ENCODE data around the gene MSH5.

Gene MSH5

DNA sequence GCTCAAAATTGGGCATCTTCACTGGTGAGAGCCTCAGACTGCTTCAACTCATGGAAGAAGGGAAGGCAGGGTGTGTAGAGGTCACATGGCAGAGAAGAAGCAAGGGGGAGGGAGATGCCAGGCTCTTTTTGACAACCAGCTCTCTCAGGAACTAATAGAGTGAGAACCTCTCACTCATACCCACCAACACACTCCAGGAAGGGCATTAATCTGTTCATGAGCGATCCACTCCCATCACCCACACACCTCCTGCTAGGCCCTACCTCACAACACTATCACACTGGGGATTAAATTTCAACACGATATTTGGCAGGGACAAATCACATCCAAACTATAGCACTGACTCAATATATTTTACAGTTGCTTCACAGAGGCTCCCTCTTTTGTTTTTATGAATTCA lies 2.0 kb downstream of the MSH5 start:
- DNase-seq (ENCODE audit: insufficient read length, low spot score): no peak
- FAIRE-seq: no peak
- no peak for TF ChIP-seq POLR2A (IDR thresholded peaks at IDR 0.05; ENCODE audit: low read depth, low read length)

- FAIRE-seq (no peak), DNase-seq (ENCODE audit: insufficient read length, low spot score) (no peak)
- TF ChIP-seq POLR2A (IDR thresholded peaks at IDR 0.05; ENCODE audit: low read depth, low read length): no peak
Observed at GRCh38 chr6:31742894-31743293, 3.1 kb downstream of the MSH5 start.

DNA sequence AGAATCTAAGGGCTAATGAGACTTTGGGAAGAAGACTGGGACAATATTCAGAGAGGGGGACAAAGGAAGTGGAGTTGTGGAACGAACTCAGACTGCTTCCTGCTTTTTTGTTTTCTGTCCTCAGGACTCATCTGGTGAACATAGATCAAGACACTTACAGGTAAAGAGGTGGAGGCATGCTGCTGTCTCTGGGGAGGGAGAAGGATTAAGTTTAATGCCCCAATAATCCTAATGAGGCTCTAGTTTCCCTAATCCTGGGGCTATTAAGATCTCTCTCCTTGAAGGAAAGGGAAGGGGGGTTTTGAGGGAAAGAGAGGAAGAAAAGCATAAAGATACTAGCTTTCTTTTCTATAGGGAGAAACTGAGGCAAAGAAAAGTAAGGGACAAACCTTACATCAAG lies 4.6 kb downstream of the MSH5 start:
- no peak for FAIRE-seq
- DNase-seq (ENCODE audit: insufficient read length, low spot score): no peak
- no peak for TF ChIP-seq POLR2A (IDR thresholded peaks at IDR 0.05; ENCODE audit: low read depth, low read length)

- no peak for DNase-seq (ENCODE audit: insufficient read length, low spot score)
- TF ChIP-seq POLR2A (IDR thresholded peaks at IDR 0.05; ENCODE audit: low read depth, low read length): no peak
- FAIRE-seq: no peak
Observed at GRCh38 chr6:31749301-31750036, 9.7 kb downstream of the MSH5 start.

- no peak for FAIRE-seq
- DNase-seq (ENCODE audit: insufficient read length, low spot score): no peak
- TF ChIP-seq POLR2A (IDR thresholded peaks at IDR 0.05; ENCODE audit: low read depth, low read length): no peak
Observed at GRCh38 chr6:31750411-31751022, 10.7 kb downstream of the MSH5 start.

DNA sequence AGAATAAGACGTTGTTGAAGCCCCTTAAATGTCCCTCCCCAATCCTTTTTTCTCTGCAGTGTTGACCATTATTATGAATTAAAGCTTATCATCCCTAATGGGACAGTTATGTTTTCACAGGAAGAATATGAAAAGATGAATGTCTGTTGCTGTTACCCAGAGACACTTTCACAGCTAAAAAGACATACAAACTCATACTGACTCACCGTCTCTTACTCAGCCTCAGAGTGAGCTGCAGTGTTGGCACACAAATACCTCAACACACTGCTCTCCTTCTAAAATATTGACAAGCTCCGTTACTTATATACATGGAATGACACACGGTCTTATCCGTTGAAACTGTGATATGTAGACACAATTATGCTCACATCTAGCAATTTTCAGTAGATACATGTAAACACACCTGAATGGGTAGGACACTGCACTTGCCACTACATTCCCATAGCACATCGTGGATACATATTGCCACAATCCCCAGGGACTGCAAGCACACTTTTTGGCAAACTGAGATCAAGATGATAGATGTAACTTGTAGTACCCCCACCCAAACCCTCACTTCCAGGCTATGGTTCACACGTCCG lies 13.0 kb downstream of the MSH5 start:
- TF ChIP-seq POLR2A (IDR thresholded peaks at IDR 0.05; ENCODE audit: low read depth, low read length): no peak
- peak; percentile 58 for FAIRE-seq
- DNase-seq (ENCODE audit: insufficient read length, low spot score): peak; percentile 61

- FAIRE-seq (no peak), DNase-seq (ENCODE audit: insufficient read length, low spot score) (no peak)
- no peak for TF ChIP-seq POLR2A (IDR thresholded peaks at IDR 0.05; ENCODE audit: low read depth, low read length)
Observed at GRCh38 chr6:31758281-31758680, 18.5 kb downstream of the MSH5 start.

DNA sequence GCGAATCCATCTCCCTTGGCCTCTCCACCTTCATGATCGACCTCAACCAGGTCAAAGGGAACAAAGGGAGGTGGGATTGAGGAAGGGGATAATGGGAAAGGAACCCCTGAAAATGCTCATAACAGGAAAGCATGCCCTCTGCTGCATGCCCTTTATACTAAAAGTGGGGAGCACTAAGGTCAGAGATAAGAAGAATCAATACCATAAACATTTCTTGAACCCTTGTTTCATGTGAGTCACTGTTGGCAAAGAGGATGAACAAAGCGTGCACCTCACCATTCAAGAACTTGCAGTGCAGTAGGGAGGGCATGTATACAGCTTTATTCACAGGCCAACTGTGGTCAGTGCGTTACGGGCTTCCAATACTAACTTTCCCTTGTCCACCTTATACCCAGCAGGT lies 21.0 kb downstream of the MSH5 start:
- no peak for DNase-seq (ENCODE audit: insufficient read length, low spot score)
- no peak for TF ChIP-seq POLR2A (IDR thresholded peaks at IDR 0.05; ENCODE audit: low read depth, low read length)
- no peak for FAIRE-seq

DNA sequence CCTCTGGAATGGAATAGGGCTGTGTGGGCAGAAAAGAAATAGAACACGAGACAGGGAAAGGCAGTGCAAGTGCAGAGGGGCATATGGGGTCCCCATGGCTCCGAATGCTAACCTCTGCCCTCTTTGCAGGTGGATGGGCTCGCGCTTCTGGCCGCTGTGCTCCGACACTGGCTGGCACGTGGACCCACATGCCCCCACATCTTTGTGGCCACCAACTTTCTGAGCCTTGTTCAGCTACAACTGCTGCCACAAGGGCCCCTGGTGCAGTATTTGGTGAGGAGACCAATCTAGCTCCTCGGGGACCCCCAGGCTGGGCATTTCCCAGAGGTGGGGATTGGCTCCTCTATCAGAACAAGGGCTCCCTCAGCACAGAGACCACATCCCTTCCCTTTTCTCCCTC lies 21.5 kb downstream of the MSH5 start:
- no peak for TF ChIP-seq POLR2A (IDR thresholded peaks at IDR 0.05; ENCODE audit: low read depth, low read length)
- no peak for DNase-seq (ENCODE audit: insufficient read length, low spot score)
- no peak for FAIRE-seq

- FAIRE-seq: no peak
- no peak for DNase-seq (ENCODE audit: insufficient read length, low spot score)
- no peak for TF ChIP-seq POLR2A (IDR thresholded peaks at IDR 0.05; ENCODE audit: low read depth, low read length)
Observed at GRCh38 chr6:31762356-31762755, 22.6 kb downstream of the MSH5 start, which contains the start of gene SAPCD1. SAPCD1 (plus strand) TSS chr6:31762656; CDS start chr6:31763055, 399 bp downstream.

DNA sequence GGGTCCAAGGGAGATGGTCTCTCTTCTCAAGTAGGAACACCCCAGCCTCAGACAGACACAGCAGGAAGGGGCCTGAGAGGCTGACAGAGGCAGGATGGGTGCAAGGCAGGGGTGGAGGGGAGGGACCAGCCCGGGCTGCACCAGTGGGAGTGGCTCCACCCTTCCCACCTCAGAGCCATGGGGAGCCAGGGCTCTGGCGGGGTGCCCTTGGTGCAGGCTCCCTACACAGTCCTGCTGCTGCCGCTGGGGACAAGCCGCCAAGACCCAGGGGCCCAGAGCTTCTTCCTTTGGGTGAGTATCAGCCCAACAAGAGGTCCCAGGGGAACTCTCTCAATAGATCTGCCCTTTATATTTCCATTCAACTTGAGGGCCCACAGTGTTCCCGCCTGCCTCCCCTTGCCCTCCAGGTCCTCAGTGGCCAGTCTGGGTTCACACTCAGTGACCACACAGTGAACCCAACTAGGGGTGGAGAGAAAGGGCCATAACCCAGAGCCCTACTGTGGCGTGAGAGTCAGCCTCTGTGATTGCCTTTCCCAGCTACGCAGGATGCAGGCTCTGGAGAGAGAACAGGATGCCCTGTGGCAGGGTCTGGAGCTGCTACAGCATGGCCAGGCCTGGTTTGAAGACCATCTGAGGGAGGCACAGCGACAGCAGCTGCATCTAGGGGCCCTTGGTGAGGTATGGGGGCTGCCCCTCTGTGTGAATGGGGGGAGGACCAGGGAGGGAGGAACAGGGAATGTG lies 23.2 kb downstream of the MSH5 start:
- TF ChIP-seq POLR2A (IDR thresholded peaks at IDR 0.05; ENCODE audit: low read depth, low read length): no peak
- DNase-seq (ENCODE audit: insufficient read length, low spot score): no peak
- no peak for FAIRE-seq

DNA sequence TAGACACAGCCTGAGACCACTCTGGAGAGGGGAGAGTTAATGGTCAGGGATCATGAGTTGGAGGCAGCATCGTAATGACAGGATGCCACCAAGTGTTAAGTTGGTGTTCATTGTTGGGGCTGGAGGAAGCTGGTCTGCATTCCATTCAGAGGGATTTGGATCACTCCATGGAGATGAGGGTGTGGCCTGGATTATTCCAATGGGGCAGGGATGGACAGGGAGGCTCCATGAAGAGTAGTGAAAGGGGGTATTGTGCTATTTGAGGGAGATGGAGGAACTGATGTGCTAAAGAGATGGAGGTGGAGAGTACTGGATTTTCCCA lies 23.8 kb downstream of the MSH5 start:
- DNase-seq (ENCODE audit: insufficient read length, low spot score) (peak; percentile 59), FAIRE-seq (peak; percentile 23)
- no peak for TF ChIP-seq POLR2A (IDR thresholded peaks at IDR 0.05; ENCODE audit: low read depth, low read length)

DNA sequence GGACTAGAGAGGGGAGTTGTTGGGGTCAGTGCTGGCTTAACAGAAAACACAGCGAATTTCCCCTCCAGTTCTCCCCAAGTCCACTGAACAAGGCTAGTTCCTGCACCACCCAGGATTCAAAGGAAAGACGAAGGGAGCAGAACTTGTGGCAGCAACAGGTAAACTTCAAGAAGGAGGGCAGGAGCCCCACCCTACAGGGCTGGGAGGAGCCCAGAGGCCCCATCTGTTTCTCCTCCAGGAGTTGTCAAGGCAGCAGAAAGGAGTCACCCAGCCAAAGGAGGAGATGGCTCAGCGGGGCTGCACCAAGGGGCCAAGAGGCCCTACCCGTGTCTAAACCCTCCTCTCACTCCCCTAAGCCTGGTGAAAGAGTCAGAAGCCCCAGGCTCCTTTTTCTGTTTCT lies 24.4 kb downstream of the MSH5 start:
- no peak for FAIRE-seq
- no peak for DNase-seq (ENCODE audit: insufficient read length, low spot score)
- no peak for TF ChIP-seq POLR2A (IDR thresholded peaks at IDR 0.05; ENCODE audit: low read depth, low read length)

DNA sequence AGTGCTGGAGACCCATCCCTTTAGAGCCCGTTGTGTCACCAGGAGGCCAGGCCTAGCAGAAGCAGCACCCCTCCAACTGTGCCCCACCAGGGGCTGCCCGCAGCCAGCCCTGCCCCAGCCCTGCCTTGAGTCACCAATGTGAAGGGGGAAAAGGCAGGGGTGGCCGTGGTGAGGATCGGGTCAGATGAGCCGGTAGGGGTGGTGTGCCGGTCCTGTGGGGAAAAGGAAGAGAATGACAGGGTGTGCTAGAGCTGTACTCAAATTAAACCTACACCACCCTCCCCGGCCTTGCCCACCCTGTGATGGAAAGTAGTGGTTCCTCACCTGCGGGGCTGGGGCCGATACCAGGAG lies 25.7 kb downstream of the MSH5 start:
- DNase-seq (ENCODE audit: insufficient read length, low spot score) (no peak), FAIRE-seq (no peak)
- no peak for TF ChIP-seq POLR2A (IDR thresholded peaks at IDR 0.05; ENCODE audit: low read depth, low read length)

All from H54 (cell line).